Measurements from ENCODE around the gene ARMH3.

Gene ARMH3

GRCh38 chr10:101902032-101902819 is 153.7 kb downstream of the ARMH3 start:
- no peak for TF ChIP-seq SIN3A (IDR thresholded peaks at IDR 0.05; ENCODE audit: borderline replicate concordance, insufficient read depth, low read length)
- TF ChIP-seq FOXP2 (optimal IDR thresholded peaks at IDR 0.05; ENCODE audit: borderline replicate concordance, extremely low read depth, extremely low read length, insufficient read depth), result no peak
- TF ChIP-seq POLR2AphosphoS5 (IDR thresholded peaks at IDR 0.05; ENCODE audit: low read depth, low read length), result no peak
- no peak for TF ChIP-seq TAF1 (IDR thresholded peaks at IDR 0.05; ENCODE audit: borderline replicate concordance, insufficient read depth, low read length)
- TF ChIP-seq, protein P1, sequence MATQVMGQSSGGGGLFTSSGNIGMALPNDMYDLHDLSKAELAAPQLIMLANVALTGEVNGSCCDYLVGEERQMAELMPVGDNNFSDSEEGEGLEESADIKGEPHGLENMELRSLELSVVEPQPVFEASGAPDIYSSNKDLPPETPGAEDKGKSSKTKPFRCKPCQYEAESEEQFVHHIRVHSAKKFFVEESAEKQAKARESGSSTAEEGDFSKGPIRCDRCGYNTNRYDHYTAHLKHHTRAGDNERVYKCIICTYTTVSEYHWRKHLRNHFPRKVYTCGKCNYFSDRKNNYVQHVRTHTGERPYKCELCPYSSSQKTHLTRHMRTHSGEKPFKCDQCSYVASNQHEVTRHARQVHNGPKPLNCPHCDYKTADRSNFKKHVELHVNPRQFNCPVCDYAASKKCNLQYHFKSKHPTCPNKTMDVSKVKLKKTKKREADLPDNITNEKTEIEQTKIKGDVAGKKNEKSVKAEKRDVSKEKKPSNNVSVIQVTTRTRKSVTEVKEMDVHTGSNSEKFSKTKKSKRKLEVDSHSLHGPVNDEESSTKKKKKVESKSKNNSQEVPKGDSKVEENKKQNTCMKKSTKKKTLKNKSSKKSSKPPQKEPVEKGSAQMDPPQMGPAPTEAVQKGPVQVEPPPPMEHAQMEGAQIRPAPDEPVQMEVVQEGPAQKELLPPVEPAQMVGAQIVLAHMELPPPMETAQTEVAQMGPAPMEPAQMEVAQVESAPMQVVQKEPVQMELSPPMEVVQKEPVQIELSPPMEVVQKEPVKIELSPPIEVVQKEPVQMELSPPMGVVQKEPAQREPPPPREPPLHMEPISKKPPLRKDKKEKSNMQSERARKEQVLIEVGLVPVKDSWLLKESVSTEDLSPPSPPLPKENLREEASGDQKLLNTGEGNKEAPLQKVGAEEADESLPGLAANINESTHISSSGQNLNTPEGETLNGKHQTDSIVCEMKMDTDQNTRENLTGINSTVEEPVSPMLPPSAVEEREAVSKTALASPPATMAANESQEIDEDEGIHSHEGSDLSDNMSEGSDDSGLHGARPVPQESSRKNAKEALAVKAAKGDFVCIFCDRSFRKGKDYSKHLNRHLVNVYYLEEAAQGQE (IDR thresholded peaks at IDR 0.05; ENCODE audit: insufficient read depth in 1 of 2, low read depth in 2 of 2, low read length in 2 of 2), result no peak

- no peak for TF ChIP-seq SIN3A (IDR thresholded peaks at IDR 0.05; ENCODE audit: borderline replicate concordance, insufficient read depth, low read length)
These were observed 154.6 kb downstream of the ARMH3 start for GRCh38 chr10:101901340-101901739.

GRCh38 chr10:101897633-101898032 is 158.3 kb downstream of the ARMH3 start:
- TF ChIP-seq SIN3A (IDR thresholded peaks at IDR 0.05; ENCODE audit: borderline replicate concordance, insufficient read depth, low read length) (no peak), POLR2AphosphoS5 (IDR thresholded peaks at IDR 0.05; ENCODE audit: low read depth, low read length) (no peak), FOXP2 (optimal IDR thresholded peaks at IDR 0.05; ENCODE audit: borderline replicate concordance, extremely low read depth, extremely low read length, insufficient read depth) (no peak), TAF1 (IDR thresholded peaks at IDR 0.05; ENCODE audit: borderline replicate concordance, insufficient read depth, low read length) (no peak)
- TF ChIP-seq, protein P1 (IDR thresholded peaks at IDR 0.05; ENCODE audit: insufficient read depth in 1 of 2, low read depth in 2 of 2, low read length in 2 of 2), result no peak

DNA sequence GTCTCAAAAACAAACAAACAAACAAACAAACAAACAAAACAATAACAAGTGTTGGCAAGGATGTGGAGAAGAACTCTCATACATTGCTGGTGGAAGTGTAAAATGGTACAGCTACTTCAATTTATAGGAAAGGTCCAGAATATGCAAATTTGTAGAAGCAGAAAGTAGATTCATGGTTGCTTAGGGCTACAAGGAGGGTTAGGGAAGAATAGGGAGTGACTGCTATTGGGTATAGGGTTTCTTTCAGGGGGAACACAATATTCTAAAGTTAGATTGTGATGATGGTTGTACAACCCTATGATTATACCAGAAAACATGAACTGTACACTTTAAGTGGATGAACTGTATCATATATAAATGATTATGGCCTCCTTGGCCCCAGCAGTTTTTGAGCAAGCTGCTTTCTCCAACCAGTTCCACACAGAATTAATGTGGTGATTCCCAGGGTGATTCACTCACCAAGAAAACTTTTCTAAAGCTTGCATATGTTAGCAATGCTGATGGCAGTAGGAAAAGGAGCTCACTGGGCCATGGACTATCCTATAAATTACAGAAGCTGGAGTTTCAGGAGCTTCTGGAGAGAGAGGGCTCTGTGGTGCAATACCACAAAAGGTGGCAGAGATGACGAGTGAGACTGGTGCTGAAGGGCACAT is 159.6 kb downstream of the ARMH3 start:
- TF ChIP-seq FOXP2 (optimal IDR thresholded peaks at IDR 0.05; ENCODE audit: borderline replicate concordance, extremely low read depth, extremely low read length, insufficient read depth) (no peak), POLR2AphosphoS5 (IDR thresholded peaks at IDR 0.05; ENCODE audit: low read depth, low read length) (no peak), SIN3A (IDR thresholded peaks at IDR 0.05; ENCODE audit: borderline replicate concordance, insufficient read depth, low read length) (no peak), TAF1 (IDR thresholded peaks at IDR 0.05; ENCODE audit: borderline replicate concordance, insufficient read depth, low read length) (no peak)
- TF ChIP-seq, protein P1 (IDR thresholded peaks at IDR 0.05; ENCODE audit: insufficient read depth in 1 of 2, low read depth in 2 of 2, low read length in 2 of 2), result no peak

- TF ChIP-seq, protein P1 (IDR thresholded peaks at IDR 0.05; ENCODE audit: insufficient read depth in 1 of 2, low read depth in 2 of 2, low read length in 2 of 2), result no peak
- TF ChIP-seq TAF1 (IDR thresholded peaks at IDR 0.05; ENCODE audit: borderline replicate concordance, insufficient read depth, low read length) (no peak), SIN3A (IDR thresholded peaks at IDR 0.05; ENCODE audit: borderline replicate concordance, insufficient read depth, low read length) (no peak), POLR2AphosphoS5 (IDR thresholded peaks at IDR 0.05; ENCODE audit: low read depth, low read length) (no peak)
These were observed 160.2 kb downstream of the ARMH3 start for GRCh38 chr10:101895781-101896180.

All from PFSK-1 (cell line).